SK-N-SH (cell line): Measurements from ENCODE around the gene DMRT3. TPM values are rescaled to one million over a fixed set of nuclear protein-coding genes. Genes with fewer than 3 reads are reported as not detected.

Source experiments
- CTCF ChIA-PET: fragments of 300-600, 350-600 bp; formaldehyde crosslinking; extraction: SDS; loops from one replicate; lab custom pipeline; 2021; lab: Yijun Ruan, JAX
- POLR2A ChIA-PET: fragments of 350-600 bp; sonication (Branson Sonifier 250); formaldehyde crosslinking; extraction: SDS; loops from one replicate; lab custom pipeline; 2020; ENCODE audit warnings: antibody characterized with exemption, inconsistent platforms; lab: Yijun Ruan, JAX
- DNase-seq: peaks from one replicate; pipeline ENCODE4 v3.0.0; 2012
- H2AFZ ChIP-seq: fragments of 200-600 bp; sonication (generic); 2 replicates; pipeline ENCODE4 v1.8.1; 2016; ENCODE audit warnings: antibody characterized with exemption, mild to moderate bottlenecking, low read depth
- H3F3A ChIP-seq: fragments of 200-600 bp; sonication (generic); replicated peaks from 2 replicates; pipeline ENCODE3; 2016; ENCODE audit warnings: antibody characterized with exemption, mild to moderate bottlenecking; ENCODE audit not compliant: insufficient read depth
- H3K27ac ChIP-seq, 2 experiments: fragments of 200-500 bp in 1 of 2; fragments of 200-600 bp in 1 of 2; sonication (Bioruptor generic) in 1 of 2; sonication (generic), shearing (Covaris generic) in 1 of 2; 2 replicates each; pipeline versions ENCODE4 v1.5.1 to v1.6.1; 2014 to 2016; ENCODE audit warnings: low read depth in 2 of 2, inconsistent platforms in 1 of 2, low read length in 1 of 2, mild to moderate bottlenecking in 1 of 2, mixed read lengths in 1 of 2
- H3K27me3 ChIP-seq: fragments of 200-600 bp; sonication (generic), shearing (Covaris generic); 2 replicates; pipeline ENCODE4 v1.6.1; 2016; ENCODE audit warnings: mixed run types; ENCODE audit not compliant: insufficient read depth
- H3K36me3 ChIP-seq, 2 experiments: fragments of 200-500 bp in 1 of 2; fragments of 200-600 bp in 1 of 2; sonication (Bioruptor generic) in 1 of 2; sonication (generic) in 1 of 2; replicated peaks in 1 of 2; 2 replicates each; pipeline versions ENCODE3 to v1.5.1; 2014 to 2016; ENCODE audit warnings: low read length in 1 of 2, mild to moderate bottlenecking in 1 of 2; ENCODE audit not compliant: insufficient read depth in 2 of 2, control insufficient read depth in 1 of 2
- H3K4me1 ChIP-seq, 2 experiments: fragments of 200-500 bp in 1 of 2; fragments of 200-600 bp in 1 of 2; sonication (Bioruptor generic) in 1 of 2; sonication (generic), shearing (Covaris generic) in 1 of 2; 2 replicates each; pipeline versions ENCODE4 v1.5.1 to v1.6.1; 2014 to 2016; ENCODE audit warnings: low read depth in 1 of 2, low read length in 1 of 2, mixed run types in 1 of 2; ENCODE audit not compliant: insufficient read depth in 2 of 2, control insufficient read depth in 1 of 2
- H3K4me2 ChIP-seq: fragments of 200-600 bp; sonication (generic), shearing (Covaris generic); 2 replicates; pipeline ENCODE4 v1.6.1; 2017; ENCODE audit warnings: mixed run types
- H3K4me3 ChIP-seq, 2 experiments: fragments of 200-500 bp in 1 of 2; fragments of 200-600 bp in 1 of 2; sonication (Bioruptor generic) in 1 of 2; sonication (generic), shearing (Covaris generic) in 1 of 2; 2 replicates each; pipeline versions ENCODE4 v1.5.1 to v1.8.1; 2014 to 2016; ENCODE audit warnings: low read depth in 2 of 2, inconsistent platforms in 1 of 2, low read length in 1 of 2, mild to moderate bottlenecking in 1 of 2, mixed read lengths in 1 of 2, moderate library complexity in 1 of 2
- H3K79me2 ChIP-seq: fragments of 200-600 bp; sonication (generic); 2 replicates; pipeline ENCODE4 v1.8.1; 2017; ENCODE audit warnings: mild to moderate bottlenecking; ENCODE audit not compliant: insufficient read depth
- H3K9ac ChIP-seq: fragments of 200-600 bp; sonication (generic); 2 replicates; pipeline ENCODE4 v1.6.1; 2017; ENCODE audit warnings: mixed run types
- H3K9me2 ChIP-seq: fragments of 200-600 bp; sonication (generic); 2 replicates; pipeline ENCODE4 v1.6.1; 2017; ENCODE audit warnings: mixed run types
- H3K9me3 ChIP-seq: fragments of 200-600 bp; sonication (generic); 2 replicates; pipeline ENCODE4 v1.6.1; 2017; ENCODE audit warnings: mixed run types, mild to moderate bottlenecking, moderate library complexity
- H4K20me1 ChIP-seq: fragments of 200-600 bp; sonication (generic); 2 replicates; pipeline ENCODE4 v1.6.1; 2017; ENCODE audit warnings: mild to moderate bottlenecking, mixed run types; ENCODE audit not compliant: insufficient read depth
- EP300 ChIP-seq, 2 experiments: IDR thresholded peaks; 2 replicates each; pipeline versions ENCODE4 v1.4.0 to v1.6.1; 2012; ENCODE audit warnings: borderline replicate concordance in 1 of 2, low read depth in 1 of 2, low read length in 1 of 2
- EZH2phosphoT487 ChIP-seq: fragments of 200-600 bp; sonication (generic); IDR thresholded peaks from 2 replicates; pipeline ENCODE4 v1.6.1; 2017; ENCODE audit warnings: low read depth, mixed run types, mild to moderate bottlenecking, antibody characterized with exemption, moderate library complexity, borderline replicate concordance
- GABPA ChIP-seq: IDR thresholded peaks from 2 replicates; pipeline ENCODE4 v1.4.0; 2012; ENCODE audit warnings: low read depth, mild to moderate bottlenecking
- POLR2AphosphoS5 ChIP-seq: IDR thresholded peaks from 2 replicates; pipeline ENCODE4 v1.6.1; 2012; ENCODE audit warnings: low read depth, low read length
- RAD21 ChIP-seq: IDR thresholded peaks from 2 replicates; pipeline ENCODE4 v1.6.1; 2012; ENCODE audit warnings: mild to moderate bottlenecking, low read length
- RCOR1 ChIP-seq: fragments of 150-350 bp; IDR thresholded peaks from 2 replicates; pipeline ENCODE4 v1.6.1; 2017; ENCODE audit warnings: antibody characterized with exemption, low read length
- RFX5 ChIP-seq: IDR thresholded peaks from 2 replicates; pipeline ENCODE4 v1.6.1; 2012; ENCODE audit warnings: mild to moderate bottlenecking, improper control_type of control experiment, low read length
- RXRA ChIP-seq: IDR thresholded peaks from 2 replicates; pipeline ENCODE4 v1.4.0; 2012; ENCODE audit warnings: low read depth, mild to moderate bottlenecking, borderline replicate concordance
- TEAD4 ChIP-seq: IDR thresholded peaks from 2 replicates; pipeline ENCODE4 v1.4.0; 2012; ENCODE audit warnings: mild to moderate bottlenecking, borderline replicate concordance; ENCODE audit not compliant: insufficient read depth
- YY1 ChIP-seq: IDR thresholded peaks from 2 replicates; pipeline ENCODE4 v1.4.0; 2012; ENCODE audit warnings: low read depth, mild to moderate bottlenecking
- WGBS: methylation state at CpG from one replicate; pipeline ENCODE4 v1.1.6; 2017; ENCODE audit warnings: low lambda C conversion rate; 5-methylcytosine and 5-hydroxymethylcytosine counted together
- polyA plus RNA-seq, 3 experiments: library from polyadenylated mRNA; depleted of rRNA; stranded (reverse); fragments of >200 nt; gene quantifications; 2 replicates each; pipeline ENCODE4 v1.2.3, GENCODE V29; 2012
- TF ChIP-seq, protein P1 (sequence below): IDR thresholded peaks from 2 replicates; pipeline ENCODE4 v1.6.1; 2012; ENCODE audit warnings: mild to moderate bottlenecking, low read depth, low read length, moderate library complexity
- TF ChIP-seq, protein P2 (sequence below): IDR thresholded peaks from 2 replicates; pipeline ENCODE4; 2012
- TF ChIP-seq, protein P3 (sequence below): fragments of 150-350 bp; IDR thresholded peaks from 2 replicates; pipeline ENCODE4 v1.6.1; 2017; ENCODE audit warnings: antibody characterized with exemption, low read length, low read depth, borderline replicate concordance

The DMRT3 gene
- polyA plus RNA-seq, 1 of the 3 experiments (the other 2 are of a cell fraction) = not detected

DNA sequence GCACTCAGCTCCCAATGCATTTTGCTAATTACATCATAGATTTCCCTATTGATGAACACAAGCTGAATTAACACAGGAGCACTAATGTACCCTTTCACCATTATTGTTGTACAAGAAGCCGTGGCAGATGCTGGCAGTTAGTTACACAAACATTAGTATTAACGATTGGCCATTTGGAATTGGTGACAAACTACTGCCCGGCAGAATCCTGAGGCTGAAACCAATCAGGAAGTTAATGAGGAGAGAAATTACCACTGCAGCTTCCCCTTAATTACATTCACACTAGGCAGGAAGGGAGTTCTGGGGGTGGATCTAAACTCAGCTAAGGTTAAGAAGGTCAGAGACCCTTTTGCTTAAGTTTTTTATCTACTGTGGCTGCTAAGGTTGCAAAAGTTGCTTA, 9.6 kb upstream of the DMRT3 start (continued):
- TF ChIP-seq, protein P1, sequence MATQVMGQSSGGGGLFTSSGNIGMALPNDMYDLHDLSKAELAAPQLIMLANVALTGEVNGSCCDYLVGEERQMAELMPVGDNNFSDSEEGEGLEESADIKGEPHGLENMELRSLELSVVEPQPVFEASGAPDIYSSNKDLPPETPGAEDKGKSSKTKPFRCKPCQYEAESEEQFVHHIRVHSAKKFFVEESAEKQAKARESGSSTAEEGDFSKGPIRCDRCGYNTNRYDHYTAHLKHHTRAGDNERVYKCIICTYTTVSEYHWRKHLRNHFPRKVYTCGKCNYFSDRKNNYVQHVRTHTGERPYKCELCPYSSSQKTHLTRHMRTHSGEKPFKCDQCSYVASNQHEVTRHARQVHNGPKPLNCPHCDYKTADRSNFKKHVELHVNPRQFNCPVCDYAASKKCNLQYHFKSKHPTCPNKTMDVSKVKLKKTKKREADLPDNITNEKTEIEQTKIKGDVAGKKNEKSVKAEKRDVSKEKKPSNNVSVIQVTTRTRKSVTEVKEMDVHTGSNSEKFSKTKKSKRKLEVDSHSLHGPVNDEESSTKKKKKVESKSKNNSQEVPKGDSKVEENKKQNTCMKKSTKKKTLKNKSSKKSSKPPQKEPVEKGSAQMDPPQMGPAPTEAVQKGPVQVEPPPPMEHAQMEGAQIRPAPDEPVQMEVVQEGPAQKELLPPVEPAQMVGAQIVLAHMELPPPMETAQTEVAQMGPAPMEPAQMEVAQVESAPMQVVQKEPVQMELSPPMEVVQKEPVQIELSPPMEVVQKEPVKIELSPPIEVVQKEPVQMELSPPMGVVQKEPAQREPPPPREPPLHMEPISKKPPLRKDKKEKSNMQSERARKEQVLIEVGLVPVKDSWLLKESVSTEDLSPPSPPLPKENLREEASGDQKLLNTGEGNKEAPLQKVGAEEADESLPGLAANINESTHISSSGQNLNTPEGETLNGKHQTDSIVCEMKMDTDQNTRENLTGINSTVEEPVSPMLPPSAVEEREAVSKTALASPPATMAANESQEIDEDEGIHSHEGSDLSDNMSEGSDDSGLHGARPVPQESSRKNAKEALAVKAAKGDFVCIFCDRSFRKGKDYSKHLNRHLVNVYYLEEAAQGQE = no peak
- TF ChIP-seq EP300 (IDR thresholded peaks at IDR 0.05; ENCODE audit: borderline replicate concordance in 1 of 2, low read depth in 1 of 2, low read length in 1 of 2) = no peak
- no peak for TF ChIP-seq TEAD4
- no peak for TF ChIP-seq POLR2AphosphoS5
- TF ChIP-seq GABPA = no peak
- TF ChIP-seq, protein P2, sequence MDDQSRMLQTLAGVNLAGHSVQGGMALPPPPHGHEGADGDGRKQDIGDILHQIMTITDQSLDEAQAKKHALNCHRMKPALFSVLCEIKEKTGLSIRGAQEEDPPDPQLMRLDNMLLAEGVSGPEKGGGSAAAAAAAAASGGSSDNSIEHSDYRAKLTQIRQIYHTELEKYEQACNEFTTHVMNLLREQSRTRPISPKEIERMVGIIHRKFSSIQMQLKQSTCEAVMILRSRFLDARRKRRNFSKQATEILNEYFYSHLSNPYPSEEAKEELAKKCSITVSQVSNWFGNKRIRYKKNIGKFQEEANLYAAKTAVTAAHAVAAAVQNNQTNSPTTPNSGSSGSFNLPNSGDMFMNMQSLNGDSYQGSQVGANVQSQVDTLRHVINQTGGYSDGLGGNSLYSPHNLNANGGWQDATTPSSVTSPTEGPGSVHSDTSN = no peak

DNA sequence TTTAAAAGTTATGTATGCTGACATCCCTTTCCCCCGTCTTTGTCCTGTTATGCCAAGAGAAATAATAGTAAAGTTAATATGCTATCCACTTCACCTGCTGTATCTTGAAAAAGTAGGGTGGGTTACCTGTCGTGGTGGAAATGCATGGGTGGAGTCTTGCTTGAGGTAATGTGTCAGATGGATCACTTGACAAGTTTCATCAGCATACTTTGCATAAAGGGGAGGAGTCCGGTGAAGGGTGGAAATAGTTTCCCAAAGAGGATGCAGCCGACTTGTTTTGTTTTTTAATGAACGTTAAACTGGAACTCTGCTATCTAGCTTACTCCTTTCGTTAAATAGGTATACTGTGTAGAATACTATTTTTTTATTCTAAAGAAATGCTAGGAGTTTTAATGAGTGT, 9.0 kb upstream of the DMRT3 start:
- Histone ChIP-seq H3K4me1 (no peaks in the 10 kb centered on the region), H4K20me1 (no peaks in the 10 kb centered on the region), H3K4me3 (no peak overlapping the region), H3K79me2 (no peaks in the 10 kb centered on the region), H3K27ac (no peak overlapping the region), H3F3A (no peaks in the 10 kb centered on the region), H3K27me3 (peaks cover 69% of the 10 kb centered on the region), H3K9me3 (no peaks in the 10 kb centered on the region), H3K9ac (no peak overlapping the region), H3K9me2 (no peaks in the 10 kb centered on the region), H3K36me3 (no peaks in the 10 kb centered on the region), H3K4me2 (no peak overlapping the region), H2AFZ (no peak overlapping the region)
- no peak for TF ChIP-seq YY1
- no peak for TF ChIP-seq RAD21
- TF ChIP-seq RFX5 = no peak
- no peak for TF ChIP-seq RXRA
- TF ChIP-seq, protein P3, sequence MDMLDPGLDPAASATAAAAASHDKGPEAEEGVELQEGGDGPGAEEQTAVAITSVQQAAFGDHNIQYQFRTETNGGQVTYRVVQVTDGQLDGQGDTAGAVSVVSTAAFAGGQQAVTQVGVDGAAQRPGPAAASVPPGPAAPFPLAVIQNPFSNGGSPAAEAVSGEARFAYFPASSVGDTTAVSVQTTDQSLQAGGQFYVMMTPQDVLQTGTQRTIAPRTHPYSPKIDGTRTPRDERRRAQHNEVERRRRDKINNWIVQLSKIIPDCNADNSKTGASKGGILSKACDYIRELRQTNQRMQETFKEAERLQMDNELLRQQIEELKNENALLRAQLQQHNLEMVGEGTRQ = no peak
- no peak for TF ChIP-seq EZH2phosphoT487
- TF ChIP-seq RCOR1 = no peak
- WGBS = 5% methylated on average over 6 of the region's 6 CpGs
- CTCF ChIA-PET = no interaction called here
- no peak for DNase-seq
- POLR2A ChIA-PET = no interaction called here
